Thyroid gland (tissue), 4 donors: ENCODE measurements around the gene COMT. TPM values are rescaled to one million over a fixed set of nuclear protein-coding genes. Genes with fewer than 3 reads are reported as not detected.

Source experiments
- DNase-seq, 2 donors: peaks; one replicate each; pipeline ENCODE4 v3.0.0-alpha.2; 2019
- H3K27ac ChIP-seq, 3 donors: fragments of 200-600 bp; sonication (generic); 1 replicate in 2 of 3; 2 replicates in 1 of 3; pipeline ENCODE4 v1.5.1; 2016 to 2019; ENCODE audit warnings: mild to moderate bottlenecking in 1 of 3, moderate library complexity in 1 of 3
- H3K27me3 ChIP-seq: fragments of 200-600 bp; sonication (generic); one replicate; pipeline ENCODE4 v1.5.1; 2019
- H3K36me3 ChIP-seq, 2 donors: fragments of 200-600 bp; sonication (generic); one replicate each; pipeline ENCODE4 v1.5.1; 2016 to 2019
- H3K4me1 ChIP-seq, 2 donors: fragments of 200-600 bp; sonication (generic); one replicate each; pipeline ENCODE4 v1.5.1; 2017 to 2019
- H3K4me3 ChIP-seq, 3 donors: fragments of 200-600 bp; sonication (generic); replicated peaks in 1 of 3; 1 replicate in 2 of 3; 2 replicates in 1 of 3; pipeline ENCODE4 v1.5.1; 2016; ENCODE audit warnings: mild to moderate bottlenecking in 1 of 3
- H3K9me3 ChIP-seq: fragments of 200-600 bp; sonication (generic); one replicate; pipeline ENCODE4 v1.5.1; 2017
- CTCF ChIP-seq, 6 experiments: fragments of 200-600 bp in 3 of 6; fragments of 450-650 bp in 3 of 6; sonication (generic) in 3 of 6; IDR thresholded peaks; one replicate each; pipeline ENCODE4 v1.5.1; 2016 to 2019; ENCODE audit warnings: antibody characterized with exemption in 6 of 6, mild to moderate bottlenecking in 2 of 6, inconsistent platforms in 1 of 6, moderate library complexity in 1 of 6
- POLR2A ChIP-seq, 2 donors: fragments of 450-650 bp; IDR thresholded peaks; one replicate each; pipeline ENCODE4 v1.6.1; 2017; ENCODE audit warnings: antibody characterized with exemption in 2 of 2, mild to moderate bottlenecking in 2 of 2, moderate library complexity in 1 of 2
- WGBS, 2 donors: methylation state at CpG; one replicate each; pipeline ENCODE4 v1.1.5; 2017; 5-methylcytosine and 5-hydroxymethylcytosine counted together
- intact Hi-C: fragments of 100-400 bp; cut with DNase I; formaldehyde crosslinking; loops from one replicate; pipeline ENCODE4 v1.15.1; 2023
- total RNA-seq, 4 donors: library from RNA; depleted of rRNA; stranded (reverse); fragments of >200 nt; gene quantifications; one replicate each; pipeline ENCODE4 v1.2.3, GENCODE V29; 2016

The COMT gene
- total RNA-seq, 4 donors from 2014 or later = 92.6 to 216 (median 138) TPM

- Histone ChIP-seq H3K27ac (peak overlapping the region; percentile 87 to 89 (median 89)), H3K36me3 (no peaks in the 10 kb centered on the region), H3K4me3 (peak overlapping the region; percentile 28 to 73 (median 56)), H3K9me3 (no peaks in the 10 kb centered on the region), H3K27me3 (no peaks in the 10 kb centered on the region), H3K4me1 (peaks cover 32 to 33% of the 10 kb centered on the region in 2 donors)
- DNase-seq = peak; percentile 48 to 56
- TF ChIP-seq CTCF (IDR thresholded peaks at IDR 0.05) (no peak), POLR2A (IDR thresholded peaks at IDR 0.05) (peak in 1 of 2 donors; percentile 41)
- intact Hi-C loops = no loop called here
- WGBS, 2 donors = 3% methylated on average over 7 to 8 of the region's 8 CpGs
Observed at GRCh38 chr22:19942157-19943081, 847 bp downstream of the COMT start.

- Histone ChIP-seq H3K27ac (peak overlapping the region; percentile 87 to 89 (median 89)), H3K36me3 (no peaks in the 10 kb centered on the region), H3K4me3 (peak overlapping the region in 1 of 3 donors; percentile 73), H3K27me3 (no peaks in the 10 kb centered on the region), H3K9me3 (no peaks in the 10 kb centered on the region), H3K4me1 (peaks cover 34 to 38% of the 10 kb centered on the region in 2 donors)
- intact Hi-C loops = no loop called here
- peak; percentile 41 to 50 for DNase-seq
- TF ChIP-seq CTCF (IDR thresholded peaks at IDR 0.05) (no peak), POLR2A (IDR thresholded peaks at IDR 0.05) (peak in 1 of 2 donors; percentile 22)
- 37 to 42% methylated on average over 11 of the region's 11 CpGs for WGBS, 2 donors
Observed at GRCh38 chr22:19943082-19944026, 1.8 kb downstream of the COMT start.

- WGBS, 2 donors = 76 to 80% methylated on average over 9 of the region's 9 CpGs
- no peaks in the 10 kb centered on the region for H3K9me3 ChIP-seq
- peaks cover 0 to 7% of the 10 kb centered on the region in 2 donors for H3K36me3 ChIP-seq
- TF ChIP-seq CTCF (IDR thresholded peaks at IDR 0.05) (no peak), POLR2A (IDR thresholded peaks at IDR 0.05) (no peak)
- no peak for DNase-seq
- no peak overlapping the region for H3K4me3 ChIP-seq
- intact Hi-C loops = no loop called here
- H3K27ac ChIP-seq = no peak overlapping the region
- H3K4me1 ChIP-seq = peaks cover 16 to 22% of the 10 kb centered on the region in 2 donors
- H3K27me3 ChIP-seq = no peaks in the 10 kb centered on the region
Observed at GRCh38 chr22:19948057-19948760, 6.6 kb downstream of the COMT start.

GRCh38 chr22:19951346-19951745 is 9.8 kb downstream of the COMT start:
- WGBS, 2 donors = 95 to 97% methylated on average over 13 of the region's 13 CpGs
- Histone ChIP-seq H3K4me3 (no peak overlapping the region), H3K27ac (no peak overlapping the region), H3K4me1 (peaks cover 11 to 19% of the 10 kb centered on the region in 2 donors), H3K9me3 (no peaks in the 10 kb centered on the region), H3K27me3 (no peaks in the 10 kb centered on the region), H3K36me3 (peaks cover 0 to 7% of the 10 kb centered on the region in 2 donors)
- intact Hi-C loops = no loop called here
- no peak for DNase-seq
- no peak for TF ChIP-seq CTCF (IDR thresholded peaks at IDR 0.05)
- TF ChIP-seq POLR2A (IDR thresholded peaks at IDR 0.05) = no peak
